Measurements from ENCODE around the gene SOX21.

Gene SOX21

DNA sequence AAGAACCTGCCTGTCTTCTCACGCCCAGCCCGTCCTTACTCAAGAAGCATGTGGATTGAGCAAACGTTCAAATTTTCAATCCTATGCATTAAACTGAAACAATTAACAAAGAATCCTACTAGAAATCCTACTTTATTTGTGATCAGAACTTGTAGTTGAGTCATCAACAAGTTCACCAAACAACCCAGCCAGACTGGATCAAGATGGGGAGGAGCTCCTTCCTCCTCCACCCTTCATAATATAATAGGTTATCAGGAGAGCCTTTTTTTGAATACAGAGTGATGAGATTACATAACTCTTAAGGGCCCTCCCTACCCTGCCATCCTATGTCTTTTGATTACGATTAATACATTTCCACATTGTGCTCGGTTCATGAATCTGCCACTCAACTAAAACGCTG is 32.7 kb downstream of the SOX21 start:
- DNase-seq (ENCODE audit: low spot score): no peak

DNA sequence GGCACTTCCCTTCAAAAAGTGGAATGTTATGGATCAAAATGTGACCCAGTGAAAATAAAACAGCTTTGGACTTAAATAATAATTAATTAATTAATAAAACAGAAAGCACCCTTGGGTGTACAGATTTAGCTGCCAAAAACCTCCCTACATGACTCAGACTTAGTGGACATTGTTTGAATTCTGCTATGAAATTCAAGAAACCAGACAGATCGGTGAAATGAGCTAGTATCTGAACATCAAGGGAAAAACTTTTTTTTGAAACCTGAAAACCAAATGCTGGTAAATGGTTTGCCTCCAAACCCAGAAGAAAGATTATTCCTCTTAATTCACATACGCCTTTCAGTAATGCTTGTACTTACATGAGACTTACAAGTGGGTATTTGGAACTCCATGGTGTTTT is 33.5 kb downstream of the SOX21 start:
- DNase-seq (ENCODE audit: low spot score): no peak

DNA sequence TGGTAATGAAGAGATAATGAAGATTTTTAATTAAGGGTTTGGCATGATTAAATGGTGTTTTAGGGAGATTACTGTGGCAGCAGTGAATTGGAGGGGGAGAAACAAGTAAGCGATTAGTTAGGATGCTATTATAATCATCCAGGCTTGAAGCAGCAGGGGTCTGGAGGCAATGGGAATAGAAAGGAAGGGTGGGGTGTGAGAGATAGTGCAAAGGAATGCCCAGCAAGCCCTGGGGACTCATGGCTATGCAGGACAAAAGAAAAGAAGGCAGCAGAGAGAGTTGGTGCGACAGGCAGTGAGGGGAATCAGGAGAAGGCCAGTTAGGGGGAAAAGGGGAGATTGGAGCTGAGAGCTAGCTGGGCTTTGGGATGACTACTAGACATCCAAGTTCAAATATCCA is 34.5 kb downstream of the SOX21 start:
- DNase-seq (ENCODE audit: low spot score): peak; percentile 47

DNA sequence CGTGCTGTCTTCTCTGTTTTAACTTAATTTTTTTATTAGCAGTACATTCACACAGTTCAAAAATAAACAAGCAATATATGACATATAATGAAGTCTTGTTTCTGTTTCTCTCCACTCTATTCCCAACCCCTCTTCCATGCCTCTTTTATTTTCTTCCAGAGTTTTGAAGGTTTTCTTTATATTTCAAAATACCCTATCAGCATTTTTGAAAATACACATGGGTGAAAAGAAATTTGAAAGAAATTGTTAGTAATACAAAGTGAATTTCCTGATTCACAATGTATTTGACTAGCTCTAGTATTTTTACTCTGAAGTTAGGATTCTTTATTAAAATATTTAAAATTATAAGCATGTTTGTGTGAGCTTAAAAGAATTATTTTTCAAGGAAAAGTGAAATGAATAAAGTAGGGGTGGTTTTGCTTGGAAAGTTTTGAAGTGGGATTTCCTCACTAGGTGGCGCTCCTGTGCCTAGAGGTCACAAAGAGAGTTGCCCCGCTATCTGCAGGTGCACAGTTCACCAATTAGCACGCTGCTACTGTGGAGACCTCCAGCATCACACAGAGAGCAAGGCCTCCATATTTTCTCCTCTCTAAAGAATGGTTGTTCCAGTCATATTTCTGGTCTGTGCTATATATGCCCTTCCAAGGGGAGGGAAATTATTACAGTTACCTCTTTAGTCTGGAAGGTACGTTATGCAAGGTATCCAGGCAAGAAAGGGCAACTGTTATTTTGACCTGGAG is 37.6 kb downstream of the SOX21 start:
- DNase-seq (ENCODE audit: low spot score): peak; percentile 73

DNA sequence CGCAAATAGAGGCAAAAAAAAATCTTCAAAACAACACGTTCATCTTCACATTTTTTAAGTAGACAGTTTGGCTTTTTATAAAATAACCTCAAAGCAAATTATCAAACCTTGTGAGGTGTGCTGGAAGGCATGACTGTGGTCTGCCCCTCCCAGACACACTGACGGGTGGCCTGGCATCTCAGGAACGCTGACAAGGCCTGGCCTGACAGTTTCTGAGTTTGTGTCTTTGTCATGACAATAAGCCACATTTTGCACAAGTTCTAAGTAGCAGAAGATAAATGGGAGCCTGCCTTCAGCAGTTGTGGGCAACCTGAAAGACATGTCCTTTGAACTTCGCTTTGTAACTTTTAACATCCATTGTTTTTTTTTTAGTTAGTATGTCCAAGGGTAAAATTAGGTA is 38.5 kb downstream of the SOX21 start:
- DNase-seq (ENCODE audit: low spot score): no peak

DNA sequence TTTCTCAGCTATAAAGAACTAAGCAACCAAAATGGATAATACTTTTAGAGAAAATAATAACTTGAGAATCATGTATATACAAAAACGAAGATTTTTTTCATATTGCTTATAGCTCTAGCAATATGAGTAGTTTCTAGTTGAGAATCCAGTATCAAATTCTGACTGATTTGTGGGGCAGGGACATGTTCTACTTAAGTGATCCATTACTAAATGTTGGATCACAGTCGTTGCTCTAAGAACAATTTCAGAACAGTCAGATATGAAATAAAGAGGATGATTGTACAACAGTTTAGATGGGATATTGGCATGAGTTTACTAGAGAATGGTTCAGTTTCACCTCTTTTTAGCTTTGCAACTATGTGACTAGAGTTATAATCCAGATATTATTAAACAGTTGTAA is 39.9 kb downstream of the SOX21 start:
- DNase-seq (ENCODE audit: low spot score): no peak

DNA sequence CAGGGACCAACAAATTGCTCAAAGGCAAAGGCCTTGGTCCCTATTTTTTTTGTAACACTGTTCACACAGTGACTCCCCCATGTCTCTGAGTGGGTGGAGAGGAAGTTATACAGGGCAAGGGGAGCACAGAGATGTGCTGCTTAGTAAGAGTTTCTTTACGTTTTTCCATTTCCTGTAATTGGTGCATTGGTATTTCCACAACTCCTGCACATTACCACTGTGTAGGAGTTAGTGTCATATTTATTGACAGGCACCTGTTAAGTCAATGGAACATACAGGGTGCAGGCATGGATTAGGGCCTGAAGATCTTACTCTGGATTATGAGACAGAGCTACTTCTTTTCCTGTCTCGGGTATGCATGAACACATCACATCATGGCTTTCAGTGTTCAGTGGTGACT is 45.2 kb downstream of the SOX21 start:
- DNase-seq (ENCODE audit: low spot score): no peak

DNA sequence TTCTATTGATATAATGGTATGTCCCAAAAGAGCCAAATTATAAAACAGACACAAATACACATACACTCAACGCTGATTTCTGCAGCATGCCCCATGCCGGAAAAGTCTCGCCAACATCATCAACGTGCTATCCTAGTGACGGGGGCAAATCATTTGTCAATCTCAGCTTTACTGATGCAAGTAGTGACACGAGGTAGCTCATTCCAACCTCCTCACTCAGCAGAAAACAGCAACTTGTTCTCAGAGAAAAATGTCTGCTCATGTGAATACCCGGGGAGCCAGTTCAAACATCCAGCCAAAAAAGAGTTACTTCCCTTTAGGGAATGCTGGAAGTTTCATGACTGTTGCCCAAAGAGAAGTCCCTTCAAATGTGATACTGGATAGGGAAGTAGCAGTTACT is 46.3 kb downstream of the SOX21 start:
- no peak for DNase-seq (ENCODE audit: low spot score)

DNA sequence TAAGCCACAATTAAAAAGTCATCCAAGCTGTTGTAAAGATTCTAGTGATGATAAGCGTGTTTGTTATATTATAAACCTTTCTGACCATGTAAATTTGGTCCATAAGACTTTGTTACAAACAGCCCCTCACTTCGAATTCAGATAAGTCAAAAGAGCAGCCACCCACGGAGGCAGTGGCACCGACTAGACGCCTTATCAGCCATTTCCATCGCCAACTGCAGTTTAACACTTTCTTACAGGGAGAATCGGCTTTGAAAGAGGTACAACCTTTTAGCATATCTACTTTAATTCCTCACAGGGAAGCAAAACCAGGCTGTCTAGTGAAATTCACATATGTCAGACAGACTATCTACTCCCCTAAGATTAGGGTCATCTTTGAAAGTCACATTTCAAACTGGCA is 47.5 kb downstream of the SOX21 start:
- DNase-seq (ENCODE audit: low spot score): no peak

DNA sequence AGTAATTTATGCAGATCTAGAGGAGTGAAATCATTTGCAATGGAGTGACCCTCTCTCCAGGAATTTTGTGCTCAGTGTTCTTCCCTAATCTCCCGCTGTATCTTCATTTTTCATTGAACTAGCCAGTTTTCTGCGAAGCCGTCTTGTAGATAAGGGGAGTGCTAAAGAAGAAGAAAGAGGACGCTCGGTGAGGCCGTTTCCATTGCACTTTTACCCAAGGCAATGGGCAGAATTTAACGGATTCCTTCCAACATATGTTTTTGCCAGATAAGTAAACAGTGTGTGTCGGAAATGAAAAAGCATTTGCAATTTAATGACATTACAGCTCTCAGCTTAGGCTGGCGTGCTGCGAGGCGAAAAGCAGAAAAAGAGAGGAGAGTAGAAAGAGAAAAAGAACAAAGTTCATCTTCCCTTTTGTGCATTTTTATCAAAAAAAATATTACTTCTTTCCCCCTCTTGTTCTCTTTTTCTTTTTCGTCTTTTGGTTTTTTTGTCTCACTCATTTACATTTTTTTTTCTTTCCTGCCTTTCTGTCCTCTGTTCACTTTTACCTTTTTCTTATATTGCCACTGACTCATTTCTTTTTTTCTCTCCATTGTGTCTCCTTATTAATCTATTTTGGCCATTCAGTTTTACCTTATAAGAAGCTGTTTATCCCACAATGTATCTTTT is 49.9 kb downstream of the SOX21 start:
- DNase-seq (ENCODE audit: low spot score): no peak

DNA sequence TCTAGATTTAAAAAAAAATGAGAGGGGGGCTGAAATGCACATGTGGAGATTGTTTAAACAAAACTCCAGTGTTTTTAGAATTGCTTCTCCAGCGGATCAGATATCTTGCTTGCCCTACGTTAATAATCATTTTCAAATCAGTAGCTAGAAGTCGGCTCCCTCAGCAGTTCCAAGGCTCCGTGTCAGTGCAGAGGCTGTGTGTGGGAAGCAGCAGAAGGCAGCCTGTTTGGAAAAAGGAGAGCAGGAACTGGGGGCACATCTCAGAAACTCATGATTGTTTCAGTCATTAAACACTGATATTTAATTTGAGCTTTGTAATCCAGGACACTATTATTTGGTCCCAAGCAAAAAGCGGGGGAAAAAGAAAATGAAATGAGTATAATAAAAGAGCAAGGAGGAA is 50.9 kb downstream of the SOX21 start:
- DNase-seq (ENCODE audit: low spot score): no peak

DNA sequence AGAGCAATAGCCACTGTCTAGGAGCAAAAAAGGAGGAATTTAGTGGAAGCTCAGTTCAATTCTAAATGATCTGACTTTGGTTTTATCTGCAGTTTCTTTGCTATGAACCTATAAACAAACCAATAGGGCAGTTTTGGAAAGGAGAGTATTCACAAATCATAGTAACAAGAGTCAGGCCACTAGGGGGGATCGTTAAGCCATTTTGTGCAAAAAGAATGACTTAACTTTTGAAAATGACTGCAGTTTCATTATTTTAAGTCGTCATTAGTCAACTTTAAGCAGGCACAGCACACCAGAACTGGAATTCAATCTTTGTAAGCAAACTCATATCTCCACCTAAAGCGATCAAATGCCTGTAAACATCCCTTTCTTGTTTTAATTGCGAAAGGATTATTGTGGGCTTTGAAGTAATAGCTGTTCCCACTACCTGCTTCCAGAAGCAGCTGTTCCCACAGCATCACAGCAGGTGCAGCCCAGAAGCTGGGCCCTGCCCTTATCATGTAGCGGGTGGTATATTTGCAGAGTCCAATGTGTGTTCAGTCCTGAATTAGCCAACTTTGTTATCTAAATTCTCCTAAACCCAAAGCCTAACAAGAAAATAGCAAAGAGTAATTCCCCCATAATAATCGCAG is 51.5 kb downstream of the SOX21 start:
- no peak for DNase-seq (ENCODE audit: low spot score)

Data from D341Med (cell line).